HepG2 (cell line): ENCODE results near the gene CAMK4. TPM values are rescaled to one million over a fixed set of nuclear protein-coding genes. Genes with fewer than 3 reads are reported as not detected.

Experiments used
- ATAC-seq: fragments of 200-7000 bp; cut with Tn5 transposase; 3 replicates; pipeline ENCODE4 v1.9.1; 2020; ENCODE audit warnings: mild to moderate bottlenecking, moderate library complexity
- BruUV-seq: library from RNA; stranded (reverse); fragments of 400-500 nt; replicated peaks from 2 replicates; lab custom pipeline; 2021; lab: Mats Ljungman, UMichigan
- CTCF ChIA-PET: fragments of 300-600 bp; formaldehyde crosslinking; extraction: SDS; loops from one replicate; lab custom pipeline; 2021; ENCODE audit warnings: low total read pairs, inconsistent platforms, low intra/inter-chr PET ratio; lab: Yijun Ruan, JAX
- POLR2A ChIA-PET: fragments of 350-600 bp; sonication (Branson Sonifier 250); formaldehyde crosslinking; loops from one replicate; lab custom pipeline; 2020; ENCODE audit warnings: antibody characterized with exemption, inconsistent platforms; lab: Yijun Ruan, JAX
- DNase-seq: peaks from one replicate; pipeline ENCODE4 v3.0.0-alpha.2; 2015; ENCODE audit warnings: low spot score
- FAIRE-seq: peaks from 3 replicates; lab custom pipeline; 2011; peaks lifted over from hg19 to GRCh38; lab: Jason Lieb, UNC
- H2AFZ ChIP-seq: one replicate; pipeline ENCODE4 v1.6.1; 2011; ENCODE audit warnings: low read length, inconsistent platforms
- H3K27ac ChIP-seq: fragments of 300-600 bp; 3 replicates; pipeline ENCODE4 v1.8.0; 2011; ENCODE audit warnings: mixed run types, mild to moderate bottlenecking, mixed read lengths, low read length, inconsistent platforms; ENCODE audit not compliant: insufficient read depth; ENCODE audit errors: extremely low read length
- H3K27me3 ChIP-seq, 2 experiments: fragments of 200-600 bp in 1 of 2; 2 replicates in 1 of 2; 3 replicates in 1 of 2; pipeline versions ENCODE4 v1.6.0 to v1.8.0; 2011; ENCODE audit warnings: low read length in 2 of 2, mild to moderate bottlenecking in 2 of 2, moderate library complexity in 2 of 2, inconsistent platforms in 1 of 2; ENCODE audit not compliant: insufficient read depth in 2 of 2, control insufficient read depth in 1 of 2
- H3K36me3 ChIP-seq, 2 experiments: fragments of 200-600 bp in 1 of 2; replicated peaks in 1 of 2; 2 replicates in 1 of 2; 3 replicates in 1 of 2; pipeline versions ENCODE4 v1.5.1 to v1.8.0; 2011; ENCODE audit warnings: low read length in 2 of 2, inconsistent platforms in 1 of 2; ENCODE audit not compliant: insufficient read depth in 2 of 2, control insufficient read depth in 1 of 2
- H3K4me1 ChIP-seq: 2 replicates; pipeline ENCODE4 v1.5.1; 2012; ENCODE audit warnings: low read length, inconsistent platforms; ENCODE audit not compliant: insufficient read depth
- H3K4me2 ChIP-seq: 2 replicates; pipeline ENCODE4 v1.6.0; 2011; ENCODE audit warnings: low read depth, low read length, inconsistent platforms
- H3K4me3 ChIP-seq, 3 experiments: fragments of 200-600 bp in 1 of 3; sonication (generic), shearing (Covaris generic) in 1 of 3; replicated peaks in 1 of 3; 2 replicates each; pipeline ENCODE4 v1.5.1; 2011 to 2016; ENCODE audit warnings: low read length in 3 of 3, inconsistent platforms in 2 of 3, low read depth in 2 of 3, mild to moderate bottlenecking in 2 of 3, control low read depth in 1 of 3, mixed read lengths in 1 of 3; ENCODE audit not compliant: insufficient read depth in 1 of 3
- H3K79me2 ChIP-seq: one replicate; pipeline ENCODE4 v1.6.1; 2011; ENCODE audit warnings: low read length, inconsistent platforms; ENCODE audit not compliant: insufficient read depth
- H3K9ac ChIP-seq: 2 replicates; pipeline ENCODE4 v1.6.0; 2011; ENCODE audit warnings: mild to moderate bottlenecking, low read depth, low read length, inconsistent platforms; ENCODE audit not compliant: insufficient read depth
- H3K9me3 ChIP-seq: 2 replicates; pipeline ENCODE4 v1.5.1; 2012; ENCODE audit warnings: mild to moderate bottlenecking, low read length
- H4K20me1 ChIP-seq: 2 replicates; pipeline ENCODE4 v1.6.0; 2011; ENCODE audit warnings: inconsistent platforms, mild to moderate bottlenecking, low read length, moderate library complexity; ENCODE audit not compliant: insufficient read depth
- ARNT2 ChIP-seq: sonication (generic); formaldehyde crosslinking; IDR thresholded peaks from 2 replicates; pipeline ENCODE4 v1.8.0; 2022; ENCODE audit warnings: mild to moderate bottlenecking, low read depth, missing genetic modification reagents, moderate library complexity
- FOXP4 ChIP-seq: sonication (generic); formaldehyde crosslinking; IDR thresholded peaks from 2 replicates; pipeline ENCODE4 v1.4.0; 2020; ENCODE audit warnings: missing genetic modification reagents
- STAG1 ChIP-seq: sonication (generic); formaldehyde crosslinking; IDR thresholded peaks from 2 replicates; pipeline ENCODE4 v1.4.0; 2020; ENCODE audit warnings: missing genetic modification reagents
- ZNF180 ChIP-seq: sonication (generic); formaldehyde crosslinking; IDR thresholded peaks from 2 replicates; pipeline ENCODE4 v1.4.0; 2020; ENCODE audit warnings: low read depth, missing genetic modification reagents, borderline replicate concordance
- ZNF274 ChIP-seq: sonication (generic); formaldehyde crosslinking; IDR thresholded peaks from 2 replicates; pipeline ENCODE4 v1.5.1; 2020; ENCODE audit warnings: mild to moderate bottlenecking, missing genetic modification reagents
- ZNF768 ChIP-seq: sonication (generic); formaldehyde crosslinking; IDR thresholded peaks from 2 replicates; pipeline ENCODE4 v1.4.0; 2020; ENCODE audit warnings: missing genetic modification reagents
- ZNF773 ChIP-seq: sonication (generic); formaldehyde crosslinking; IDR thresholded peaks from 2 replicates; pipeline ENCODE4 v1.4.0; 2020; ENCODE audit warnings: missing genetic modification reagents, borderline replicate concordance
- WGBS: methylation state at CpG from one replicate; pipeline ENCODE4 v1.1.6; 2017; ENCODE audit warnings: low lambda C conversion rate; 5-methylcytosine and 5-hydroxymethylcytosine counted together
- in situ Hi-C: cut with HindIII; loops from 2 replicates; pipeline ENCODE4 v1.10.0; 2017; ENCODE audit warnings: low pct_unique_long_range_greater_than_20kb; ENCODE audit not compliant: extremely low pct_ligation_motif_present
- intact Hi-C: fragments of 100-400 bp; cut with micrococcal nuclease; formaldehyde crosslinking; loops from one replicate; pipeline ENCODE4 v1.10.0; 2022; ENCODE audit not compliant: unreplicated experiment
- polyA plus RNA-seq, 8 experiments: library from polyadenylated mRNA; depleted of rRNA in 3 of 8; stranded (reverse) in 7 of 8; unstranded in 1 of 8; fragments of >200 nt; fragmentation: Illumina TruSeq in 4 of 8; extraction: Trizol in 4 of 8; gene quantifications; 2 replicates each; pipeline versions ENCODE4 v1.2.1 to v1.2.3, GENCODE V29; 2011 to 2016; ENCODE audit warnings: low read depth in 4 of 8, missing spikeins in 1 of 8, mixed read lengths in 1 of 8; ENCODE audit not compliant: insufficient read depth in 1 of 8
- total RNA-seq, 5 experiments: library from RNA; depleted of rRNA; stranded (reverse); fragments of >200 nt; fragmentation: Illumina TruSeq; extraction: Trizol; gene quantifications; 2 replicates each; pipeline ENCODE4 v1.2.3, GENCODE V29; 2016; ENCODE audit warnings: low read depth in 1 of 5
- TF ChIP-seq, protein P1 (sequence below): sonication (generic); formaldehyde crosslinking; IDR thresholded peaks from 2 replicates; pipeline ENCODE4 v1.8.1; 2023; ENCODE audit warnings: missing genetic modification reagents, inconsistent platforms, borderline replicate concordance
- TF ChIP-seq, protein P2 (sequence below): sonication (generic); formaldehyde crosslinking; IDR thresholded peaks from 2 replicates; pipeline ENCODE4 v1.5.1; 2020; ENCODE audit warnings: mild to moderate bottlenecking, moderate library complexity, missing genetic modification reagents

The CAMK4 gene
- total and polyA plus RNA-seq, 2 of the 13 experiments (the other 11 are each of a cell fraction or from before 2014, with no cell fraction given), result not detected

GRCh38 chr5:111412593-111412992 is 188.4 kb downstream of the CAMK4 start:
- H2AFZ ChIP-seq, result no peak overlapping the region
- 50% methylated on average over 2 of the region's 2 CpGs for WGBS
- H3K9me3 ChIP-seq, result peaks cover 10% of the 10 kb centered on the region; the same call in 1 of the 2 replicates
- CTCF ChIA-PET, result no interaction called here
- in situ Hi-C loops (no loop called here), intact Hi-C loops (no loop called here)
- H3K4me1 ChIP-seq, result no peaks in the 10 kb centered on the region
- no peak overlapping the region for H3K9ac ChIP-seq
- FAIRE-seq (no peak), ATAC-seq (no peak), DNase-seq (no peak)
- H3K4me3 ChIP-seq, result no peak overlapping the region
- BruUV-seq, result no TSS peak
- H3K36me3 ChIP-seq, result no peaks in the 10 kb centered on the region
- TF ChIP-seq ZNF274 (CRISPR knock-in tag) (no peak), STAG1 (CRISPR knock-in tag) (no peak), FOXP4 (CRISPR knock-in tag) (no peak), ZNF773 (CRISPR knock-in tag) (no peak), ARNT2 (CRISPR knock-in tag) (no peak), ZNF180 (CRISPR knock-in tag) (no peak), ZNF768 (CRISPR knock-in tag) (no peak)
- TF ChIP-seq, protein P1, sequence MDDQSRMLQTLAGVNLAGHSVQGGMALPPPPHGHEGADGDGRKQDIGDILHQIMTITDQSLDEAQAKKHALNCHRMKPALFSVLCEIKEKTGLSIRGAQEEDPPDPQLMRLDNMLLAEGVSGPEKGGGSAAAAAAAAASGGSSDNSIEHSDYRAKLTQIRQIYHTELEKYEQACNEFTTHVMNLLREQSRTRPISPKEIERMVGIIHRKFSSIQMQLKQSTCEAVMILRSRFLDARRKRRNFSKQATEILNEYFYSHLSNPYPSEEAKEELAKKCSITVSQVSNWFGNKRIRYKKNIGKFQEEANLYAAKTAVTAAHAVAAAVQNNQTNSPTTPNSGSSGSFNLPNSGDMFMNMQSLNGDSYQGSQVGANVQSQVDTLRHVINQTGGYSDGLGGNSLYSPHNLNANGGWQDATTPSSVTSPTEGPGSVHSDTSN (CRISPR knock-in tag), result no peak
- TF ChIP-seq, protein P2, sequence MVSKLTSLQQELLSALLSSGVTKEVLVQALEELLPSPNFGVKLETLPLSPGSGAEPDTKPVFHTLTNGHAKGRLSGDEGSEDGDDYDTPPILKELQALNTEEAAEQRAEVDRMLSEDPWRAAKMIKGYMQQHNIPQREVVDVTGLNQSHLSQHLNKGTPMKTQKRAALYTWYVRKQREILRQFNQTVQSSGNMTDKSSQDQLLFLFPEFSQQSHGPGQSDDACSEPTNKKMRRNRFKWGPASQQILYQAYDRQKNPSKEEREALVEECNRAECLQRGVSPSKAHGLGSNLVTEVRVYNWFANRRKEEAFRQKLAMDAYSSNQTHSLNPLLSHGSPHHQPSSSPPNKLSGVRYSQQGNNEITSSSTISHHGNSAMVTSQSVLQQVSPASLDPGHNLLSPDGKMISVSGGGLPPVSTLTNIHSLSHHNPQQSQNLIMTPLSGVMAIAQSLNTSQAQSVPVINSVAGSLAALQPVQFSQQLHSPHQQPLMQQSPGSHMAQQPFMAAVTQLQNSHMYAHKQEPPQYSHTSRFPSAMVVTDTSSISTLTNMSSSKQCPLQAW (CRISPR knock-in tag), result no peak
- no peak overlapping the region for H3K27ac ChIP-seq
- H3K4me2 ChIP-seq, result no peak overlapping the region
- no peaks in the 10 kb centered on the region for H3K79me2 ChIP-seq
- no peaks in the 10 kb centered on the region for H4K20me1 ChIP-seq
- POLR2A ChIA-PET, result no interaction called here
- no peaks in the 10 kb centered on the region for H3K27me3 ChIP-seq
